ENCODE data around the gene EVA1C. TPM values are rescaled to one million over a fixed set of nuclear protein-coding genes. Genes with fewer than 3 reads are reported as not detected.
A peak's percentile ranks its signal among the peaks of the same experiment; 100 is the strongest.

EVA1C gene
- total and polyA plus RNA-seq, 9 donors, result 1.3 to 2.9 (median 2.0) TPM

DNA sequence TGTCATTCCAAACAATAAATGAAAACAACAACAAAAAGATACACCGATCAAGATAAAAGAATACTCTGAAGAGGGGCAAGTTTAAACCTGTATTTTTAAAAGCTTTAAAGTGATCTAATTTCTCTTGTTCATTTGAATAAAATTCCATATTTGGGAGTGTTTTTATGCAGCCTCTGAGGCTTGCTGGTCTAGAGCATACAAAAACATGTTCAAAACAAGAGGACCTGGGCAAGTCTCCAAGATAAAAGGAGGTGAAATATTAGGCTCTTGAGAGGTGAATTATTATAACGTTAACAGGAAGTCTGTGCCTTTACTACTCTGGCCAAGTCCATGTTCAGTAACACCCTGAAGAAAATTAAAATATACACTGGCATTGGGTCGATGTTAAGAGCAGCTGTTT lies 39.8 kb upstream of the EVA1C start:
- no peaks in the 10 kb centered on the region for H3K27me3 ChIP-seq (ENCODE audit: control insufficient read depth, insufficient read depth, low read length)
- no peaks in the 10 kb centered on the region for H3K9me3 ChIP-seq (replicated peaks; ENCODE audit: control insufficient read depth, low read depth, low read length)
- WGBS (ENCODE audit: insufficient coverage), result no CpG with 5 or more reads among the region's 3 CpGs
- DNase-seq, result no peak
- H3K4me1 ChIP-seq (ENCODE audit: control insufficient read depth, insufficient read depth, low read length), result peaks cover 6% of the 10 kb centered on the region
- H3K4me3 ChIP-seq (ENCODE audit: low read length), result no peak overlapping the region
- H3K27ac ChIP-seq (ENCODE audit: low read length), result no peak overlapping the region
- peaks cover 47% of the 10 kb centered on the region for H3K36me3 ChIP-seq (ENCODE audit: control insufficient read depth, insufficient read depth, low read length)

DNA sequence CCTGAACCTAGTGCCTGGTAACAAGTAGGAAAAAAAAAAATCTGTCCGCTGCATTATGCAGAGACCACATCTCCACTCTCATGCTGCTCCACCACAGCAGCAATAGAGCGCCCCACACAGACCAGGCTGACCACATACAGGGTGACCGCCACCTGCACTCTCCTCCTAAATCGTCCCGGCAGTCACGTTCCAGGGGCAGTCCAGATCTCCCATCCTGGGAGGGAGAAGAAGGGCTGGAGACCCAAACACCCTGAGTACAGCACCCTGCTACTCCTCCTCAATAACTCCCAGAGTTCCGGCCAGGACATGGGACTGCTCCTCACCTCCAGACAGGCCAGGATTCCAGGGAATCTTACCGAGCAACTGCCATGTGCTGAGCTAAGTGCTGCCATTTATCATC lies 35.0 kb upstream of the EVA1C start:
- H3K27me3 ChIP-seq (ENCODE audit: control insufficient read depth, insufficient read depth, low read length), result no peaks in the 10 kb centered on the region
- no peaks in the 10 kb centered on the region for H3K9me3 ChIP-seq (replicated peaks; ENCODE audit: control insufficient read depth, low read depth, low read length)
- H3K36me3 ChIP-seq (ENCODE audit: control insufficient read depth, insufficient read depth, low read length), result peaks cover 40% of the 10 kb centered on the region
- no peak for DNase-seq
- no peak overlapping the region for H3K4me3 ChIP-seq (ENCODE audit: low read length)
- H3K27ac ChIP-seq (ENCODE audit: low read length), result peak overlapping the region; percentile 91
- WGBS (ENCODE audit: insufficient coverage), result 92% methylated on average over 2 of the region's 8 CpGs
- peaks cover 30% of the 10 kb centered on the region for H3K4me1 ChIP-seq (ENCODE audit: control insufficient read depth, insufficient read depth, low read length)

GRCh38 chr21:32377991-32378390 lies 34.5 kb upstream of the EVA1C start:
- WGBS (ENCODE audit: insufficient coverage), result 84% methylated on average over 7 of the region's 7 CpGs
- Histone ChIP-seq H3K4me1 (ENCODE audit: control insufficient read depth, insufficient read depth, low read length) (peaks cover 34% of the 10 kb centered on the region), H3K27ac (ENCODE audit: low read length) (peak overlapping the region; percentile 91), H3K36me3 (ENCODE audit: control insufficient read depth, insufficient read depth, low read length) (peaks cover 42% of the 10 kb centered on the region), H3K27me3 (ENCODE audit: control insufficient read depth, insufficient read depth, low read length) (no peaks in the 10 kb centered on the region), H3K4me3 (ENCODE audit: low read length) (no peak overlapping the region), H3K9me3 (replicated peaks; ENCODE audit: control insufficient read depth, low read depth, low read length) (no peaks in the 10 kb centered on the region)
- DNase-seq, result no peak

DNA sequence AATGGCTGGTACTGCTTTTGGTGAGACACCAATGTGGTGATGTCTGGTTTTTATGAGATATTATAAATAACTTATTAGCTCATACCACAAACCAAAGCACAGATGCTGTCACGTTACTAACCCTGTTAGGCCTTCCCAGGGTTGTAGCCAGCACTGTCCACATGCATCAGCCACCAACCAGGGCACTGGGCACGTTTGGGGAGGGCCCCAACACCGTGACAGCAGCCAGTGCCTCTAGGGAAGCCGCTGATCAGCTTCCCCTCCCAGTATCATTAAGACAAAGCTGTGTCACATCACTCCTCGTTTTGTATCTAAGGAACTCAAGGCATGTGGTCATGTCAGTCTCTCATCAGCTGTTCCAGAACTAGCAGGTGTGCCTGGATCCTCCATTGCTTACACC lies 33.5 kb upstream of the EVA1C start:
- H3K4me3 ChIP-seq (ENCODE audit: low read length), result no peak overlapping the region
- 78% methylated on average over 5 of the region's 5 CpGs for WGBS (ENCODE audit: insufficient coverage)
- H3K4me1 ChIP-seq (ENCODE audit: control insufficient read depth, insufficient read depth, low read length), result peaks cover 34% of the 10 kb centered on the region
- DNase-seq, result peak; percentile 84
- peak overlapping the region; percentile 91 for H3K27ac ChIP-seq (ENCODE audit: low read length)
- no peaks in the 10 kb centered on the region for H3K9me3 ChIP-seq (replicated peaks; ENCODE audit: control insufficient read depth, low read depth, low read length)
- H3K27me3 ChIP-seq (ENCODE audit: control insufficient read depth, insufficient read depth, low read length), result no peaks in the 10 kb centered on the region
- peaks cover 49% of the 10 kb centered on the region for H3K36me3 ChIP-seq (ENCODE audit: control insufficient read depth, insufficient read depth, low read length)

GRCh38 chr21:32380940-32381339 lies 31.6 kb upstream of the EVA1C start:
- 61% methylated on average over 4 of the region's 4 CpGs for WGBS (ENCODE audit: insufficient coverage)
- Histone ChIP-seq H3K27me3 (ENCODE audit: control insufficient read depth, insufficient read depth, low read length) (no peaks in the 10 kb centered on the region), H3K36me3 (ENCODE audit: control insufficient read depth, insufficient read depth, low read length) (peaks cover 52% of the 10 kb centered on the region), H3K27ac (ENCODE audit: low read length) (no peak overlapping the region), H3K4me3 (ENCODE audit: low read length) (no peak overlapping the region), H3K9me3 (replicated peaks; ENCODE audit: control insufficient read depth, low read depth, low read length) (no peaks in the 10 kb centered on the region), H3K4me1 (ENCODE audit: control insufficient read depth, insufficient read depth, low read length) (peaks cover 34% of the 10 kb centered on the region)
- DNase-seq, result no peak

DNA sequence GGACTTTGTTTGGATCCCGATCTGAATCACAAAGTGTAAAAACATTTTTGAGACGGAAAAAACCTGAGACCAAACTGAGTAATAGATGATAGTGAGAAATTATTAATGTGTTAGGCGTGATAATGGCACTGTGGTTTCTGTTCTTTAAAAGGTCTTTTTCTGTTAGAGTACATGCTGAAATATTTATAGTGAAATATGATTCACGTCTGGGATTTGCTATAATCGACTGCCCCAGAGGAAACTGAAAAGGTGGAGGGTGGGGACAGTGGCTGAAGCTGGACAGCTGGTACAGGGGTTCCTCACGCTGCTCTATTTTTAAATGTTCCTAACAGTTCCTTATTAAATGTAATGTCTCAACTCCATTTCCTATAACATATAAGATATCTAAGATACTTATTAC lies 30.9 kb upstream of the EVA1C start:
- Histone ChIP-seq H3K27me3 (ENCODE audit: control insufficient read depth, insufficient read depth, low read length) (no peaks in the 10 kb centered on the region), H3K27ac (ENCODE audit: low read length) (no peak overlapping the region), H3K4me1 (ENCODE audit: control insufficient read depth, insufficient read depth, low read length) (peaks cover 34% of the 10 kb centered on the region), H3K4me3 (ENCODE audit: low read length) (no peak overlapping the region), H3K36me3 (ENCODE audit: control insufficient read depth, insufficient read depth, low read length) (peaks cover 52% of the 10 kb centered on the region), H3K9me3 (replicated peaks; ENCODE audit: control insufficient read depth, low read depth, low read length) (no peaks in the 10 kb centered on the region)
- WGBS (ENCODE audit: insufficient coverage), result 88% methylated on average over 2 of the region's 6 CpGs
- no peak for DNase-seq

DNA sequence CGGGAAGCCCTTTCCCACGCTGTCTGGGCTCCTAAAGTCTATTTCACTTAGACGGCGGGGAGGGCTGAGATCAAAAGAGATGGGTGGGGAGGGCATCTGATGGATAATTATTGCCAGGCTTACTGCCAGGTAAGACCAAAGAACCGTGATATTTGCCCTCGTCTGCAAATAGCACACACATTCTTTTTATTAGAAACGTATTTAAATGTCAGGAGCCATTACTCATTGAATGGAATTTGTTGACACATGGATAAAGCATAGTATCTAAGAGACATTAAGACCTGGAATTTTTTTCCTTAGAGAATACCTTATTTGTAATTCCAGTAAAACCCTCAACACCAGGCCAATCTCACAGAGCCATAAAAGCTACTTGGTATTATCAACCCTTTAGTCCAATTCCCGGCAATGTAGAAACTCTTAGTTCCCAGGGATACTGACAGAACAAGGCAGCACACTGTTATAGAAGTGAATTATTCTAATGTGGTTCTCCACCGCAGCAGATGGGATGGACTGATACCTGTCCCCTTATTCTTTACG lies 30.3 kb upstream of the EVA1C start:
- no peak overlapping the region for H3K4me3 ChIP-seq (ENCODE audit: low read length)
- no peak for DNase-seq
- WGBS (ENCODE audit: insufficient coverage), result 83% methylated on average over 4 of the region's 10 CpGs
- peaks cover 48% of the 10 kb centered on the region for H3K36me3 ChIP-seq (ENCODE audit: control insufficient read depth, insufficient read depth, low read length)
- no peaks in the 10 kb centered on the region for H3K27me3 ChIP-seq (ENCODE audit: control insufficient read depth, insufficient read depth, low read length)
- H3K4me1 ChIP-seq (ENCODE audit: control insufficient read depth, insufficient read depth, low read length), result peaks cover 34% of the 10 kb centered on the region
- no peaks in the 10 kb centered on the region for H3K9me3 ChIP-seq (replicated peaks; ENCODE audit: control insufficient read depth, low read depth, low read length)
- no peak overlapping the region for H3K27ac ChIP-seq (ENCODE audit: low read length)

DNA sequence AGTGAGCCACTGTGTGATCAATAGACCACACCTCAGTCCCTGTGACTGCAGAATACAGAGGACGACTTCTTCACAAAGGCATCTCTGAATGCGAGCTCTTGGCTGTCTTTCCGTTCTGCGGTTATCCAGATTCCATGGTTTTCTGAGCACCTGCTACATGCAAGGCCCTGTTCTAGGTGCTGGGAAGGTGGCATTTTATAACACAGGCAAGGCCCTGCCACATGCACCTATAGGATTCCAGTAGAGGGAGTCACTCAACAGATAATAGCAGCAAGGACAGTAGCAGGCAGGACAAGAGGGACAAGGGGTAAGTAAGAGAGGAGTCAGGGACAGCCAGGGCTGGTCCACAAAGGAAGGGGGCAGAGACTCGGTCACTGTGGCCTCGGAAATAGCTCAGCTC lies 28.7 kb upstream of the EVA1C start:
- no peaks in the 10 kb centered on the region for H3K9me3 ChIP-seq (replicated peaks; ENCODE audit: control insufficient read depth, low read depth, low read length)
- no peak for DNase-seq
- no peak overlapping the region for H3K4me3 ChIP-seq (ENCODE audit: low read length)
- H3K36me3 ChIP-seq (ENCODE audit: control insufficient read depth, insufficient read depth, low read length), result peaks cover 41% of the 10 kb centered on the region
- 93% methylated on average over 6 of the region's 6 CpGs for WGBS (ENCODE audit: insufficient coverage)
- H3K27me3 ChIP-seq (ENCODE audit: control insufficient read depth, insufficient read depth, low read length), result no peaks in the 10 kb centered on the region
- H3K4me1 ChIP-seq (ENCODE audit: control insufficient read depth, insufficient read depth, low read length), result peaks cover 17% of the 10 kb centered on the region
- no peak overlapping the region for H3K27ac ChIP-seq (ENCODE audit: low read length)

DNA sequence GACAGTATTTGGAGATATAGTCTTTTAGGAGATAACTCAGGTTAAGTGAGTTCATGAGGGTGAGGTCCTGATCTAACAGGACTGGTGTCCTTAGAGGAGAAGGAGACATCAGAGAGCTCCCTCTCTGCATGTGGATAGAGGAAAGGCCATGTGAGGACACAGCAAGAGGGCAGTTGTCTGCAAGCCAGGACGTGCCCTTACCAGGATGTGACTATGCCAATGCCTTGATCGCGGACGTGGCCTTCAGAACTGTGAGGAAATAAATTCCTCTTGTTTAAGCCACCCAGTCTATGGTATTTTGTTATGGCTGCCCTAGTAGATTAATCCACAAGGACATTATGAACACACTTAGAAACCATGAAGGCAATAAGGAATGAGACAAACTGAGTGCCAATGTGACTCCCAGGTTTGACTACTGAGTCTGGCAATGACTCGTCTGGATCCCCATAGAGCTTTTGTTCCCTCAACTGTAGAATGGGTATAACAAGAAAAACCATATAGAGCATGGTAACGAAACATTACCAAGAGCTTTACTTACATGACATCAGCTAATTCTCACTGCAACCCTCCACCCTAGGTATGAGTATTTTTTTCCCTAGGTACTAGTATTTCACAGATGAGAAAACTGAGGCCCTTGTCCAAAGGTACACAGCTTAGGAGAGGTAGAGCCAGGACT lies 26.2 kb upstream of the EVA1C start:
- H3K9me3 ChIP-seq (replicated peaks; ENCODE audit: control insufficient read depth, low read depth, low read length), result no peaks in the 10 kb centered on the region
- no peak overlapping the region for H3K27ac ChIP-seq (ENCODE audit: low read length)
- H3K4me3 ChIP-seq (ENCODE audit: low read length), result no peak overlapping the region
- peaks cover 6% of the 10 kb centered on the region for H3K4me1 ChIP-seq (ENCODE audit: control insufficient read depth, insufficient read depth, low read length)
- no peaks in the 10 kb centered on the region for H3K27me3 ChIP-seq (ENCODE audit: control insufficient read depth, insufficient read depth, low read length)
- H3K36me3 ChIP-seq (ENCODE audit: control insufficient read depth, insufficient read depth, low read length), result peaks cover 38% of the 10 kb centered on the region
- no CpG with 5 or more reads among the region's 6 CpGs for WGBS (ENCODE audit: insufficient coverage)
- no peak for DNase-seq

- Histone ChIP-seq H3K27ac (ENCODE audit: low read length) (no peak overlapping the region), H3K9me3 (replicated peaks; ENCODE audit: control insufficient read depth, low read depth, low read length) (no peaks in the 10 kb centered on the region), H3K4me1 (ENCODE audit: control insufficient read depth, insufficient read depth, low read length) (peaks cover 12% of the 10 kb centered on the region), H3K27me3 (ENCODE audit: control insufficient read depth, insufficient read depth, low read length) (no peaks in the 10 kb centered on the region), H3K4me3 (ENCODE audit: low read length) (no peak overlapping the region), H3K36me3 (ENCODE audit: control insufficient read depth, insufficient read depth, low read length) (peaks cover 39% of the 10 kb centered on the region)
- no peak for DNase-seq
- WGBS (ENCODE audit: insufficient coverage), result 100% methylated on average over 2 of the region's 8 CpGs
Measured at GRCh38 chr21:32387151-32387550, 25.4 kb upstream of the EVA1C start.
